Vagina (tissue), 2 donors: ENCODE data around the gene ZC3H12C. TPM values are rescaled to one million over a fixed set of nuclear protein-coding genes. Genes with fewer than 3 reads are reported as not detected.

Experiments used
- DNase-seq, 2 donors: peaks; one replicate each; pipeline ENCODE4 v3.0.0-alpha.2; 2017; ENCODE audit errors: extremely low spot score in 2 of 2
- H3K27ac ChIP-seq: fragments of 200-600 bp; sonication (generic); one replicate; pipeline ENCODE4 v1.5.1; 2019
- H3K27me3 ChIP-seq: fragments of 200-600 bp; sonication (generic); one replicate; pipeline ENCODE4 v1.5.1; 2019
- H3K36me3 ChIP-seq, 2 donors: fragments of 200-600 bp; sonication (generic); one replicate each; pipeline ENCODE4 v1.5.1; 2017 to 2019
- H3K4me1 ChIP-seq: fragments of 200-600 bp; sonication (generic); one replicate; pipeline ENCODE4 v1.5.1; 2019
- H3K4me3 ChIP-seq, 2 donors: fragments of 200-600 bp; sonication (generic); 1 replicate in 1 of 2; 2 replicates in 1 of 2; pipeline ENCODE4 v1.5.1; 2016 to 2019
- H3K9me3 ChIP-seq: fragments of 200-600 bp; sonication (generic); one replicate; pipeline ENCODE4 v1.5.1; 2019
- CTCF ChIP-seq, 3 experiments: fragments of 450-650 bp in 2 of 3; fragments of 200-600 bp in 1 of 3; sonication (generic) in 1 of 3; IDR thresholded peaks; one replicate each; pipeline ENCODE4 v1.5.1; 2017 to 2019; ENCODE audit warnings: antibody characterized with exemption in 3 of 3, mild to moderate bottlenecking in 2 of 3, moderate library complexity in 2 of 3
- POLR2A ChIP-seq, 2 donors: fragments of 450-650 bp; IDR thresholded peaks; one replicate each; pipeline ENCODE4 v1.6.1; 2017; ENCODE audit warnings: antibody characterized with exemption in 2 of 2, mild to moderate bottlenecking in 2 of 2, moderate library complexity in 2 of 2
- POLR2AphosphoS5 ChIP-seq, 2 donors: sonication (generic); formaldehyde crosslinking; IDR thresholded peaks; one replicate each; pipeline ENCODE4 v1.9.0; 2017; ENCODE audit warnings: antibody characterized with exemption in 2 of 2, mild to moderate bottlenecking in 2 of 2, low read depth in 1 of 2; ENCODE audit not compliant: insufficient read depth in 1 of 2
- intact Hi-C: fragments of 100-400 bp; cut with DNase I; formaldehyde crosslinking; loops from one replicate; pipeline ENCODE4 v1.15.1; 2023
- total RNA-seq: library from RNA; depleted of rRNA; stranded (reverse); fragments of >200 nt; gene quantifications from one replicate; pipeline ENCODE4 v1.2.3, GENCODE V29; 2016

Gene ZC3H12C
- total RNA-seq, 1 donor from 2014 or later, result 16.7 TPM

- Histone ChIP-seq H3K27ac (no peak overlapping the region), H3K9me3 (no peaks in the 10 kb centered on the region), H3K36me3 (no peaks in the 10 kb centered on the region), H3K4me3 (no peak overlapping the region), H3K27me3 (no peaks in the 10 kb centered on the region), H3K4me1 (peaks cover 17% of the 10 kb centered on the region)
- TF ChIP-seq POLR2AphosphoS5 (IDR thresholded peaks at IDR 0.05; ENCODE audit: insufficient read depth in 1 of 2, low read depth in 1 of 2), result no peak
- no peak for TF ChIP-seq CTCF (IDR thresholded peaks at IDR 0.05)
- no peak for TF ChIP-seq POLR2A (IDR thresholded peaks at IDR 0.05)
- DNase-seq, result no peak
- intact Hi-C loops, result no loop called here
Observed at GRCh38 chr11:110077831-110078325, 15.3 kb upstream of the ZC3H12C start.

GRCh38 chr11:110078923-110079544, 14.2 kb upstream of the ZC3H12C start:
- Histone ChIP-seq H3K4me3 (no peak overlapping the region), H3K4me1 (peaks cover 17% of the 10 kb centered on the region), H3K27ac (no peak overlapping the region), H3K27me3 (no peaks in the 10 kb centered on the region), H3K36me3 (no peaks in the 10 kb centered on the region), H3K9me3 (no peaks in the 10 kb centered on the region)
- intact Hi-C loops, result no loop called here
- DNase-seq, result no peak
- TF ChIP-seq CTCF (IDR thresholded peaks at IDR 0.05) (no peak), POLR2A (IDR thresholded peaks at IDR 0.05) (no peak), POLR2AphosphoS5 (IDR thresholded peaks at IDR 0.05; ENCODE audit: insufficient read depth in 1 of 2, low read depth in 1 of 2) (no peak)

- Histone ChIP-seq H3K27me3 (no peaks in the 10 kb centered on the region), H3K4me3 (no peak overlapping the region), H3K27ac (no peak overlapping the region), H3K9me3 (no peaks in the 10 kb centered on the region), H3K36me3 (no peaks in the 10 kb centered on the region), H3K4me1 (peaks cover 17% of the 10 kb centered on the region)
- no peak for TF ChIP-seq CTCF (IDR thresholded peaks at IDR 0.05)
- no peak for TF ChIP-seq POLR2A (IDR thresholded peaks at IDR 0.05)
- no peak for TF ChIP-seq POLR2AphosphoS5 (IDR thresholded peaks at IDR 0.05; ENCODE audit: insufficient read depth in 1 of 2, low read depth in 1 of 2)
- intact Hi-C loops, result no loop called here
- no peak for DNase-seq
Observed at GRCh38 chr11:110079726-110080125, 13.5 kb upstream of the ZC3H12C start.

- intact Hi-C loops, result no loop called here
- Histone ChIP-seq H3K27ac (no peak overlapping the region), H3K4me1 (peaks cover 10% of the 10 kb centered on the region), H3K9me3 (no peaks in the 10 kb centered on the region), H3K36me3 (no peaks in the 10 kb centered on the region), H3K27me3 (no peaks in the 10 kb centered on the region), H3K4me3 (no peak overlapping the region)
- DNase-seq, result no peak
- TF ChIP-seq CTCF (IDR thresholded peaks at IDR 0.05) (no peak), POLR2A (IDR thresholded peaks at IDR 0.05) (no peak), POLR2AphosphoS5 (IDR thresholded peaks at IDR 0.05; ENCODE audit: insufficient read depth in 1 of 2, low read depth in 1 of 2) (no peak)
Observed at GRCh38 chr11:110081462-110082376, 11.5 kb upstream of the ZC3H12C start.
